Astrocyte of the hippocampus (primary cell): ENCODE results near the gene HERC2.
"Not testable (repeated sequence)": the region's sequence is repeated elsewhere in the genome, so short reads cannot be mapped to it uniquely, and the experiment has no call there.

Experiments used
- DNase-seq: peaks from one replicate; pipeline ENCODE4 v3.0.0; 2011; ENCODE audit warnings: low read depth, low spot score

HERC2 gene

DNA sequence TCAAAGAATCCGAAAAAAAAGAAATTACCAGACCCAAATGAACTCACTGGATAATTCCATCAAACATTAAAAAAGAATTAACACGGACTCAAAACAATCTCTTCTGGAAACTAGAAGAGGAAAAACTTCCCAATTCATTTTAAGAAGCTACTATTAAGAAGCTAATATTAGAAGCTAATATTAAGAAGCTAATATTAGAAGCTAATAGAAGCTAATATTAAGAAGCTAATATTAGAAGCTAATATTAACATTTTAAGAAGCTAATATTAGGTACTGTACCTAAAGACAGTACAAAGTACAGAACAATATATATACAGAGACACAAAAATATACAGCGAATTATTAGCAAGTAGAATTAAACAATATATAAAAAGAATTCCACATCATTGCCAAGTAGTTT, 35.9 kb downstream of the HERC2 start:
- DNase-seq: no peak

DNA sequence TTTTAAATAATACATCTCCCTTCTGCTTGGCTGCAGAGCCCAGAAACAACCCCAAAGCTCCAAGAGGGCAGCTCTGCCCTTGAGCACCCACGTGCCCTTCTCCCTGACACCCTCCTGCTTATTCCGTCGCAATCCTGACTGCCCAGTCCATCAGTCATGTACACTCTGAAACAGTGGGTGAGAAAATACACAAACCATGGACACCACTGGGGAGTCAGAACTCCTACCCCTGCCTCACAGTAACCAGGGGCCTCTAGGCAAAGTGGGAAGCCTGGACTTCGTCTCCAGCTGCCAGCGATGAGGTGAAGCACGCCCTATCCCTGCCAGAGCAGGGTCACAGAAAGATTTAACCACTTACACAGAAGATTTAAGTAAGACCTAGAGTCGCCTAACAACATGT, 40.1 kb downstream of the HERC2 start:
- DNase-seq: no peak

DNA sequence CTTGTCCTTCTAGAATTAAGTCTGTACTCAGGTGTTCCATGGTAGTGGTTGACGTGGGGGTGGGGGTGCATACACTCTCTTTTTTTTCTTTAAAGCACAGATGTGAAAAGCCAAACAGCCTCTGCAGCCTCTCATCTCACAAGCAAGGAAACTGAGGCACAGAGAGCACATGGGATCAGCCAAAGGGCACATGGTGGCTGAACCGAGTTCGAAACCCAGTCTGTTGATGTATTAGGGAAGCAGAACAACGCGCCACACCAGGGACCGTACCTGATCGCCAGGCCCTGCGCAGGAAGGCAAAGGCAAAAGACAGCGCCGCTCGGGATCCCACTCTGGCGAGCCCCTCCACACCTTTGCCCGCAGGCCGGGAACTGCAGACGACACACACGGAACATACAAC, 47.3 kb downstream of the HERC2 start:
- no peak for DNase-seq

DNA sequence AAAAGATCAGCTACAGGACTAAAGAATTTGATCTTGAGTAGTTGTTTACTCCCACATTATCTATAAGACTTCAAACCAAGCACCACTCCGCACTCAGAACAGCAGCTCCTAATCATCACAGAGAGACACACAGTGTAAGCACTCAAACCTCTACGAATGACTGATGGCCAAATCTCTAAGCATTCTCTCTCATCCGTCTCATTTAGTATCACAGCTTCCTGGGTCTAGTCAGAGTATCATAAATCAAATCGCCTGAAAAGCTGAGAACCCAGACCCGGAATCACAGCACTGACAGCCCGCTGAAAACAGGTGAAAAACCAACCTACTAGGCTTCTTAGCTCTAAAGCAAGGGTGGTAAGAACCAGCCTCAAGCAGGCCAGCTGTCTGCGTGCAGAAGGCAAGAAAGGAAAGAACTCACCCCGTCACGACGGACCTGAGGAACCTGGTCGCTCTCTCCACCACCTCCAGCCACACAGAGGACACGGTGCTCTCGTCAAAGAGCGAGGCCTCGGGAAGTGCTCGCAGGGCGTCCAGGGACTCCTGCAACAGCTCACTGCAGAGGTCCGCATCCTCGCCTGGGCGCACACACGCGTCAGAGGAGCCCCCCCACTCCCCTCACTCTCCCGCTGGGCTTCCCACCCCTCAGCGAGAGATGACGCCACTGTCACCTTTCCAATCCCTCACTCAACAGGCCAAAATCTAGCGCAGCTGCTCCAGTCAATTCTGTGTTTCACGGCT, 47.9 kb downstream of the HERC2 start:
- no peak for DNase-seq

DNA sequence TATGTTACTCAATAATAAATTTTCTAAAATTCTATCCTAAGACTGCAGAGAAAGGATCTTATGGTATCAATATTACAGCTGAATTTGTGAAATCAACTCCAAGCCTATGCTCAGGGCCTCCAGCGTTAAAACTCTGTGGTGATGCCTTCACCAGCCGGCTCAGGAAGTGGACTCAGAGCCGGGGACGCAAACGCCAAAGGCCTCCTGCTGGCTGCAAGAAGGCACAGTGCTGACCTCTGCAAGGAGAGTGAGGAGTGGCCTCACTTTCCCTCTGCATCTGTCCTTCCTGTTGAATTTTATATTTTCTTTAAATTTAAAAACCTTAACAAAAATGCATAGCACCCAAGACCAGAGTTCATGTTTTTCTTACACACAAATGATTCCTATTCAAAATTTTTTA, 48.5 kb downstream of the HERC2 start:
- DNase-seq: peak; percentile 15

DNA sequence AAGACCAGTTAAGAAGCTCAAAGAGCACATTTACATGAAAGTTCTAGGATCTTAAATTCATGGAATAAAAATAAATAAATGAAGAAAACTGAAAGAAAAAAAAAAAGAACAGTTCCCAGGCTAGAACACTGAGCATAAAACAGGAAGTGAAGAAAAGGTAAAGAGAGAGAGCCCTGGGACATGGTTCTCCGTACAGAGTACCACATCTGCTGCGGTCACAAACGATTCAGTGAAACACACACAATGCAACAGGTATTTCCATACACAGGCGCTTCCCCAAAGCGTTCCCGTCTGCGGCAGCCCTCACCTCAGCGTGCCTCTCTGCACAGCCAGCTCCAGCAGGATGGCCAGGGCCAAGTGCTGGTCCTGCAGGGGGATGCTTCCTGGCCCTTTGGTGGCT, 49.4 kb downstream of the HERC2 start:
- no peak for DNase-seq

DNA sequence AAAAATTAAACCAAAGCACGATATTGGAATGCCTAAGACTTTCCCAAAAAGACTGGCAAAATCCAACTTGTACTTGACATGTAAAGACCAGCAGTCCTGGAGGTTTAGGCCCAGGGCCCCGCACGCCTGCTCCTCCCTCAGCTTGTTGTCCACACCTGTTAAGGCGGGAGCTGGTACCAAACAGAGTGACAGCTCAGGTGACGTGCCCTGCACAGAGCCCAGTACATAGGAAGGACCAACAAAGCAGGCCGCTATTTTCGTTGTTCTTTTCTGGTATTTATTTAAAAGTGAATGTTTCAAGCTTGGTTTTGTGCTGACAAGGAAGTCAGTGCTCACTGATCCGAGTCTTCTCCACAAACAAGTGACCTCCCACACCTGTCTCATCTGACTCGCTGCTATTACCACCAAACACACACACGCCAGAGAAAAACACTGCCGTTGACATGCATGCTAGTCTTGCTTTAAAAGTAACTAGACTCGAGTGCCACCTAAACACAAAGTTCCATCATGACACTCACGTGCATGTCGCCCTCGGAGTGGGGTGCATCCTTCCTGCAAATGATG, 50.2 kb downstream of the HERC2 start:
- no peak for DNase-seq

DNA sequence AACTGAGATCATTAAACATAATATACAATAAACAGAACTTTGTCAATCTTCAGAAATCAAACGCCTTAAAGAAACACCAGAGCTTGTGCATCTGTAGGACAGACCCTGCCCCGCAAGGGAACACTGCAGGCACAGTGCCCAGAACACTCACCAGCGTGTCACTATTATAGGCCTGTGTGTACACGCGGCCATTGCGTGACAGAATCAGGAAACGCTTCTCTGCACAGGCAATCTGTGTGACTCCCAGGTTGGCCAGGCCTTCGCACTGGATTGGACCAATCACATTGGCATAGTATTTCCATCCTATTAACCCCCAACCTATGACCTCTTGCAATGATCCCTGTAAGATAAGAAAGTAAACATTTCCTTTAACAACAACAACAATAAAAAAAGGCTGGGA, 52.9 kb downstream of the HERC2 start:
- no peak for DNase-seq

DNA sequence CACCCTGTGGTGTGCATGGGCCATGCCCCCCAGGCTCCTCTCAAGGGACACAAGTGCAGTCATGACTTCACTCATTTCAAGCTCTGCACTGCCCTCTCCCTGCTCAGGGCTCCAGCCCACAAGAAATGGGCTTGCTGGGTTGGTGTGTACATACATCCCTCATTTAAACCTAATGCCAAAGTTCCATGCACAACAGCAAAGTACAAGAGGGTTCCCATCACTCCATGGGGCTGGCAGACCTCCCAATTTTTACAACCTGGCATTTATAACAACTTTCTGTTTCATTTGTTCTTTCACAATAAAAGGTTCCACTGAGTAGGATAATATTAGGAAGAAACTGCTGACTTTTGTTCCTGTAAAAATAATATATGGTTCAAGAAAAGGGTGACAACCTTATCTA, 54.3 kb downstream of the HERC2 start:
- DNase-seq: no peak

DNA sequence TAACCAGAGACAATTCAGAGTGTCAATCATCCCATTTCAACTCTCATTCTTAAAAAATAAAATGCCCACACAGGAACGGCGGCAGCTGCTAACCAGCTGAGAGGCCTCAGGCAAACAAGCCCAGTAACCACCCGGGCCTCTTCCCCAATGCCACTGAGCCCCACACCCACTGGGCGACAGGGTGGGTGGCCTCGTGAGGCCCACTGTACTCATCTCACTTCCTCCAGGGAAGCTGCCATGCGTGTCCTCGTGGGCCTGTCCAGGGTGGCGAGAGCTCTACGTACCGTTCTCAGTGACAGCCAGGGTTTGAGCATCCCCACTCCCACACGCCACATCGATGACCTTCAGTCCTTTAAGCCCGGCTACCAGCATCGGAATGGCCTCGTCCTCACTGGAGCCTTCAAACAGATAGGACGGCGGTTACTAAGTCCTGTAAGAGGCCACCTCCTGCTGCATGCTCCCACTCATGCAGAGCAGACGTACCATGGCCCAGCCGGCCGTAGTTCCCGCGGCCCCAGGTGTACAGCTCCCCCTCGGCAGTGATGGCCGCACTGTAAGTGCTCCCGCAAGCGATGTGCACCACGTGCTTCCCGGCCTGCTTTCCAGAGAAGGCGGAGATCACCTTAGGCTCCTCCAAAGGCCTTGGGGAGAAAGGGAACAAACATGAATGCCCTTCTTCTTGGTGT, 56.5 kb downstream of the HERC2 start:
- no peak for DNase-seq

DNA sequence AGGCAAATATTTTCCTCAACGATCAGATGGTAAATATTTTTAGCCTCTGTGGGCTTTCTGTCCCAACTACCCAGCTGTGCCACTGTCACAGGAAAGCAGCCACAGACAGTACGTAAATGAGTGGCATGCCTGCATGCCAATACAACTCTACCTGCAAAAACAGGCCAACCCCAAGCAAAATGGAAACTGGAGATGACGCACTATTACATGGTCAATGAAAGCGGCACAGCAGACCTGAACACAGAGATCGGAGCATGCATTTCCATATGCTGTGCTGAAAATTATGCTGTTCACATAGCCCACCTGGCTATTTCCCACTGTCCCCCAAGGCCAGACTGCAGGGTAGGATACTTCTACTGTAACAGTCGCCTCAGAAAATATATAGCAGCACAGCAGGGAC, 57.8 kb downstream of the HERC2 start:
- no peak for DNase-seq

DNA sequence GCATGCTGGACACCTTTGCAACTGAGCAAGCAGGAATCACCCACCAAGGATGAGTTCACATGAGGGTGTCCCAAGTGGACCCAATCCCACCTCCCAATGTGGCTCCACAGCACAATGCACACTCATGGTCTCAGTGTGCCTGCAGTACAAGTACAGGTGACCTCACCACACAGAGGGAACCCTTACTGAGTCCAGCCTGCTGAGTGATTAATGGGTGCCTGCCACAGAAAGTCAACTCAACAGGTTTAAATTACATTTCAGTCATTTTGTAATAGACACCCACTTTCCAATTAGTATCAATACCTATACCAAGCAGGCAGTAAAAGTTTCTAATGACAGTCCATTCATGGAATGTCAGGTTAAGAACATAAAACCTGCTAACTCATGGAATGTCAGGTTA, 59.5 kb downstream of the HERC2 start:
- DNase-seq: no peak

DNA sequence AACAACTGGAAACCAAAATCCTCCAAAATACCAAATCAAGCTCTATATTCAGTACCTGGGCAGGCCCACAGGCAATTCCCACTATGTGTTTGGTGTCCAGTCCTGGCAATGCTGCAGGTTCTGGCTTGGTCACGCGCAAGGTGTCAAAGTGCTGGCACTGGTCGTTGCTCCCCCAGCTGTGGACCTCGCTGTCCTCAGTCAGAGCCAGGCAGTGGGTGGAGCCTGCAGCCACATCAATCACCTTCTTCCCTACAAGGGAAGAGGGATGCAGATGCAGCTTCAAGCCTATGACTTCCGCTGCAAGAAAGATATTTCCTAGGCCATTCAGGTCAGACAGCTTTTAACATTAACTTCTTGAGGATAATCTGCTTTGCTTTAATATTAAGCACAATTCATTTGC, 61.3 kb downstream of the HERC2 start:
- DNase-seq: no peak

DNA sequence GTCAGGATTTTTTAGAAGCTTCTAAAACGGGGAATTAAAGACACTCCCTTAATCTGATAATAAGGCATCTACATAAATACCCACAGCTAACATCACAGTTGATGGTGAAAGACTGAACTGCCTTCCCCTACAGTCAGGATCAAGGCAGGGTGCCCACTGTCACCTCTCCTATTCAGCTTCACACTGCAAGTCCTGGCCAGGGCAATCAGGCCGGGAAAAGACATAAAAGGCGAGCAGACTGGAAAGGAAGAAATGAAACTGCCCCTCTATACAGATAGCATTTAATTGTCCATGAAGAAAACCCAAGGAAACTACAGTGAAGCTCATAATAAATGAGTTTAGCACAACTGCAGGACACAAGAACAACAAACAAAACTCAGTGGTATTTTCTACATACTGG, 61.7 kb downstream of the HERC2 start:
- no peak for DNase-seq

DNA sequence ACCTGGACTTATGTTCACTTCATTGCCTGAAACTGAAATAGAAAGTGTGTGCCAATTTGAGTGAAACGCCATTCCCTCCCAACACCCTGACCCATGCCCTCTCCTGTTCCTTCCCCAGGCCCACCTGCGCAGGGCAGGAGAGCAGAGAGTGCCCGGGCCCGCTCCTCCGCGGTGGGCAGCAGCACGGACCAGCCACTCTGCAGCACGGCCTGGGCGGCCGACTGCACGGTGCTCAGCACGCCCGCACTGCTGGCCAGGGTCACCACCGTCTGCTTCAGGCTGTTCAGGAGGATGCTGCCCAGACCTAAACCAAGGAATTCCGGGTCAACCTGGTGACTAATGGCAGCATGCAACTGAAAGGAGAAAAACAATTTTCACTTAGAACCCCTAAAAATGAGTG, 66.0 kb downstream of the HERC2 start:
- DNase-seq: no peak

DNA sequence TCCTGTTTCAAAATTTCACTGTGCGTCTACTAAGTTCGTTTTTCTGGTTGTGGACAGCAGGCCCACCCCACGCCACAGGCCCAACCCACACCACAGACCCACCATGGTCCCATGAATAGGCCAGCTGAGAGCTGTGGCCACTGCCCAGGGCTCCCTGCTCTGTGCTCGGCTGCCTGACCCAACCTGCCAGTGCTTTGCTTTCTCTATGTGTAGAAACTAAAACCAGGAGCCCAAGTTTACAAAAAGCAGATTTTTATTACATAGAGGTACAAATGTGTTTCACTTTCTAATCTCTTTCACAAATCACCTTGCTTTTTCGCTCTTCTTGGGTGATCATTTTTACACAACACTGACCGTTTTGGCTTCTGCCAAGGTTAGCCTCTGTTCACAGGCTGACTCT, 69.1 kb downstream of the HERC2 start:
- no peak for DNase-seq

DNA sequence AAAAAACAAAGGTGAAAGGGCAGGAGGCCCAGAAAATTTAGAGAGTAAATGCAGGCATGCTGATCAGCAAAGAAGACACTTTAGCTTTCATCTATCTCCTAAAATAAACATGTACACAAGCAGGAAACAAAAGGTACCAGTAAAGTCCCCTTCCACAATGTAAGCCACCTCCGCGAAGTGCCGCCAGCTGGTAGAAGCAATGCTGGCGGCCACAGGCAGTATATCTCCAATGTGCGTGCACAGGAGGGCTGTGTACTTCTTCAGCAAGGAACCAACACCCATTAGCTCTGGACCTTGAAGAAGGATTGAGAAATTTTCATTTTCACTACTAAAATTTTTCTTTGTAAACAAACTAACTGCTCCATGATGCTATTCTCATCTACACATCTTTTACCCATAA, 75.4 kb downstream of the HERC2 start:
- no peak for DNase-seq

DNA sequence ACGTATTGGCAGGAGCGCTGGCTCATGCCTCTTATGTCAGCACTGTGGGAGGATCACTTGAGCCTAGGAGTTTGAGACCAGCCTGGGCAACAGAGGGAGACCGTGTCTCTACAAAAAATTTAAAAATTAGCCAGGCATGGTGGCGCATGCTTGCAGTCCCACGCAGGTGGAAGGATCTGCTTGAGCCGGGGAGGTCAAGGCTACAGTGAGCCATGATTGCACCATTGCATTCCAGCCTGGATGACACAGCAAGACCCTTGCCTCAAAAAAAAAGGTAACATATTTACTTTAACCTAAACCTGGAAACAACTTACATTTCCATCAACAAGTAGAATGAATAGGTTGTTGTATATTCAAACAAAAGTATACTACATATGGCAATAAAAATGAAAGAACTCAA, 78.1 kb downstream of the HERC2 start:
- no peak for DNase-seq

DNA sequence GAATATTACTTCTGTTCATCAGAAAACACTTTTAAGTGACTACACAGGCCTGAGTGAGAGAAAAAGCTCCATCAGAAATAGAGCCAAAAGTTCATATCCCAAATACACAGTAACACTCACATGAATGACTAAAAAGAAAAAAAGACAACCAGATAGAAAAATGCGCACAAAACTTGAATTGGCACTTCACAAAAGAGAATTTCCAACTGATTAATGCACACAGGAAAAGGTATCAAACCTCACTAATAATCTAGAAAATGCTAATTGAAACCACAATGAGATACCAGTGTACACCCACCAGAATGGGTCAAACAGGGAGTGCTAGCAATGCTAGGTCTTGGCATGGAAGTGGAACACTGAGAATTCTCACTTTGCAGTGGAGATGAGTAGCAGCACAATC, 78.6 kb downstream of the HERC2 start:
- DNase-seq: no peak

DNA sequence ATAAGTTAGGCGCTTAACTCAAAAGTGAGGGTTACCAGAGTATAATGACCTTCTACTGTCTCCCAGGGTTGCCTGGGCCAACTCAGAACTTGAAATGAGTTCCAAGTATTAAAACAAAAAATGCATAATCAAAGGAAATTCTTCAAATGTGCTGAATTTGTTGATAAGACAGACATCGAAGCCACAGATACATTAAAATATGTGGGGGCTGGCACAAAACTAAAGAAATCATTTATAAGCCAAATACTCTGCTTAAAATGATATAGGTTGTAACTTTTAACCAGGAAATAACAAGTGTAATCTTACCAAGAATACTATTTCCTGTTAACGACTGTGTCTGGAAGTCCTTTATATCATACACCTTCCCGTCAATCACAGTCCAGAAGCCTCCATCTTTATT, 83.7 kb downstream of the HERC2 start:
- DNase-seq: not testable (repeated sequence)

DNA sequence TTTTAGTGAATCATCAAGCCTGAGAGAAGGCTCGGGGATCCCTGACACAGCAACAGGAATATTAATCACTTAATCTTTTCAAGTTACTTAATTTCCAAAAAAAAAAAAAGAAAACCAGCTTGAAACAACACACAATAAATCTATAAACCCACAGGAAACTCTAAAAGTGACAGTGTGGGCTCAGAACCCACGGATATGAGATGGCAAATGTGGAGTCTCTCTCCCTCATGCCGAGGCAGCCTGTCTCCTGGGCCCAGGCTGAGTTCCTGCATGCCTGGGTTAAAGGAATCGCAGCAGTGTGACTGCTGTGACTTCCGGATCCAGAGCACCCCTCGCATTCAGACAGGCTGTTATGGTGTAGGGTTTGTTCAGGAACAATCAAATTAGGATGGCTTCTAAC, 90.2 kb downstream of the HERC2 start:
- not testable (repeated sequence) for DNase-seq

DNA sequence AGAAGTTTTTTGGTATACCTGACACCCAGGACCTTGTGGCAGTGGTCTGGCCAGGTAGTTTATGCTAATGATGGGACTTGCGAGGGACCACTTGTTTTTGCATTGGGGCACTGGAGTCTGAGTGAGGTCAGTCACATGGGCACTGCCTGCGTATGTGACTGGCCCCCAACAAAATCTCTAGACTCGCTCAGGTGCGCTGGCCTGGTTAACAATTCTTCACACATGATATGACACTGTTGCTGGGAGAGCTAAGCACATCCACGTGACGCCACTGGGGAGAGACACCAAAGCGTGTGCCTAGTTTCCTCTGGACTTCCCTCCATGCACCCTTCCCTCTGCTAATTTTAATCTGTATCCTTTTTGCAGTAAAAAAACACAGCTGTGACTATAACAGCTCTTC, 90.6 kb downstream of the HERC2 start:
- not testable (repeated sequence) for DNase-seq

DNA sequence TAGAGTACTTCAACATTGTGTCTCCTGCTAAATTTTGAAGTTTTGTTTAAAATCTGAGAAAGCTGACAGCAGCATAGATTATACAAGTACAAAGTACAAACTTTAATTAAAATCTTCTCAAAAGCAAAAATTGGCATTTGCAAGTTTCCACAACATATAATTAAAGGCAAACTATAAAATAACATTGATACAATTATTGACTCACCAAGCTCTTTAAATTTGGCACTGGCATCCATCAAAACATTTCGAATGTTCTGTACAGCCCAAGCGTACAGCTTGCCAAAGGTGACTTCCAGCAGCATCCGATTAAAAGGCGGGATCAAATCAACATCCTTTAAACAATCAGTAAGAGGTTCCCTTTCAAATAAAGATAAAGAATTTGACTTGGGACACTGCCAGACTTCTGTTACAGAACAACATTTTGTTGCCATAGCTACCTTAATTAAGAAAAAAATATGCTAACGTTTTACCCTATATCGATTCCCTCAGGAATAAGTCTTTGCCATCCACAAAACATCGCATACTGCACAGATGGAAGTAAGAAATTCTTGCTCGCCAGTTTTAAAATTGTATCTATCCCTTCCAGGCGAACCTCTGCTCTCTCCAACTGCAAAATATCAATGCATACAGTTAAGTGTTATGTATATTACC, 92.9 kb downstream of the HERC2 start:
- DNase-seq: not testable (repeated sequence)
